HEK293 (cell line): ENCODE data around the gene FLT3LG.

Source experiments
- GLI2 ChIP-seq: fragments of 450-650 bp; formaldehyde crosslinking; IDR thresholded peaks from 2 replicates; pipeline ENCODE4; 2017; ENCODE audit warnings: missing biosample characterization, missing genetic modification characterization, low read depth, borderline replicate concordance
- MYNN ChIP-seq: fragments of 450-650 bp; formaldehyde crosslinking; IDR thresholded peaks from 2 replicates; pipeline ENCODE4 v1.5.1; 2016; ENCODE audit warnings: missing biosample characterization, missing genetic modification characterization, borderline replicate concordance
- RBAK ChIP-seq: fragments of 450-650 bp; formaldehyde crosslinking; IDR thresholded peaks from 2 replicates; pipeline ENCODE4 v1.5.1; 2016; ENCODE audit warnings: missing biosample characterization, missing genetic modification characterization
- YY2 ChIP-seq: fragments of 450-650 bp; formaldehyde crosslinking; IDR thresholded peaks from 2 replicates; pipeline ENCODE4 v1.5.1; 2016; ENCODE audit warnings: missing biosample characterization, missing genetic modification characterization
- ZBTB48 ChIP-seq: fragments of 450-650 bp; formaldehyde crosslinking; IDR thresholded peaks from 2 replicates; pipeline ENCODE4 v1.5.1; 2016; ENCODE audit warnings: missing biosample characterization, missing genetic modification characterization
- ZBTB7A ChIP-seq: fragments of 450-650 bp; formaldehyde crosslinking; IDR thresholded peaks from 2 replicates; pipeline ENCODE4 v1.5.1; 2016; ENCODE audit warnings: low read depth, missing biosample characterization, missing genetic modification characterization
- ZBTB8A ChIP-seq: fragments of 450-650 bp; formaldehyde crosslinking; IDR thresholded peaks from 2 replicates; pipeline ENCODE4 v1.5.1; 2016; ENCODE audit warnings: missing biosample characterization, missing genetic modification characterization
- ZFP37 ChIP-seq: fragments of 450-650 bp; formaldehyde crosslinking; IDR thresholded peaks from 2 replicates; pipeline ENCODE4 v1.5.1; 2016; ENCODE audit warnings: missing biosample characterization, missing genetic modification characterization
- ZNF133 ChIP-seq: fragments of 450-650 bp; formaldehyde crosslinking; IDR thresholded peaks from 2 replicates; pipeline ENCODE4 v1.5.1; 2016; ENCODE audit warnings: missing biosample characterization, missing genetic modification characterization
- ZNF266 ChIP-seq: fragments of 450-650 bp; formaldehyde crosslinking; IDR thresholded peaks from 2 replicates; pipeline ENCODE4 v1.5.1; 2016; ENCODE audit warnings: missing biosample characterization, missing genetic modification characterization, low read depth
- ZNF324 ChIP-seq: fragments of 450-650 bp; formaldehyde crosslinking; IDR thresholded peaks from 2 replicates; pipeline ENCODE4 v1.5.1; 2016; ENCODE audit warnings: missing biosample characterization, missing genetic modification characterization
- ZNF394 ChIP-seq: fragments of 450-650 bp; formaldehyde crosslinking; IDR thresholded peaks from 2 replicates; pipeline ENCODE4 v1.5.1; 2016; ENCODE audit warnings: missing biosample characterization, missing genetic modification characterization, mild to moderate bottlenecking, moderate library complexity, borderline replicate concordance
- ZNF473 ChIP-seq: fragments of 450-650 bp; formaldehyde crosslinking; IDR thresholded peaks from 2 replicates; pipeline ENCODE4 v1.5.1; 2017; ENCODE audit warnings: missing biosample characterization, missing genetic modification characterization
- ZNF548 ChIP-seq: fragments of 450-650 bp; formaldehyde crosslinking; IDR thresholded peaks from 2 replicates; pipeline ENCODE4 v1.5.1; 2016; ENCODE audit warnings: missing biosample characterization, missing genetic modification characterization
- ZNF558 ChIP-seq: fragments of 450-650 bp; formaldehyde crosslinking; IDR thresholded peaks from 2 replicates; pipeline ENCODE4 v1.5.1; 2016; ENCODE audit warnings: missing biosample characterization, missing genetic modification characterization
- ZNF571 ChIP-seq: fragments of 450-650 bp; formaldehyde crosslinking; IDR thresholded peaks from 2 replicates; pipeline ENCODE4 v1.5.0; 2017; ENCODE audit warnings: missing biosample characterization, missing genetic modification characterization
- ZNF610 ChIP-seq: fragments of 450-650 bp; formaldehyde crosslinking; IDR thresholded peaks from 2 replicates; pipeline ENCODE4 v1.5.1; 2016; ENCODE audit warnings: missing biosample characterization, missing genetic modification characterization, borderline replicate concordance
- ZNF623 ChIP-seq: fragments of 450-650 bp; formaldehyde crosslinking; IDR thresholded peaks from 2 replicates; pipeline ENCODE4 v1.5.1; 2016; ENCODE audit warnings: missing biosample characterization, missing genetic modification characterization
- ZNF707 ChIP-seq: fragments of 450-650 bp; formaldehyde crosslinking; IDR thresholded peaks from 2 replicates; pipeline ENCODE4 v1.5.1; 2016; ENCODE audit warnings: missing biosample characterization, missing genetic modification characterization
- ZNF791 ChIP-seq: fragments of 450-650 bp; formaldehyde crosslinking; IDR thresholded peaks from 2 replicates; pipeline ENCODE4 v1.5.1; 2016; ENCODE audit warnings: missing biosample characterization, missing genetic modification characterization
- ZSCAN23 ChIP-seq: fragments of 450-650 bp; formaldehyde crosslinking; IDR thresholded peaks from 2 replicates; pipeline ENCODE4 v1.5.1; 2016; ENCODE audit warnings: missing biosample characterization, missing genetic modification characterization
- TF ChIP-seq, protein P1 (sequence below): fragments of 450-650 bp; formaldehyde crosslinking; IDR thresholded peaks from 2 replicates; pipeline ENCODE4 v1.5.1; 2016; ENCODE audit warnings: missing biosample characterization, missing genetic modification characterization
- TF ChIP-seq, protein P2 (sequence below): fragments of 450-650 bp; formaldehyde crosslinking; IDR thresholded peaks from 2 replicates; pipeline ENCODE4 v1.5.1; 2016; ENCODE audit warnings: missing biosample characterization, missing genetic modification characterization
- TF ChIP-seq, protein P3 (sequence below): fragments of 450-650 bp; formaldehyde crosslinking; IDR thresholded peaks from 2 replicates; pipeline ENCODE4 v1.5.1; 2016; ENCODE audit warnings: missing biosample characterization, missing genetic modification characterization
- TF ChIP-seq, protein P4 (sequence below): fragments of 450-650 bp; formaldehyde crosslinking; IDR thresholded peaks from 2 replicates; pipeline ENCODE4 v1.5.1; 2016; ENCODE audit warnings: missing biosample characterization, missing genetic modification characterization
- TF ChIP-seq, protein P5 (sequence below): fragments of 450-650 bp; formaldehyde crosslinking; optimal IDR thresholded peaks from 2 replicates; pipeline ENCODE3; 2016; ENCODE audit warnings: missing biosample characterization, mild to moderate bottlenecking, missing genetic modification characterization
- TF ChIP-seq, protein P6 (sequence below): fragments of 450-650 bp; formaldehyde crosslinking; IDR thresholded peaks from 2 replicates; pipeline ENCODE4 v1.5.1; 2016; ENCODE audit warnings: missing biosample characterization, missing genetic modification characterization, low read depth
- TF ChIP-seq, protein P7 (sequence below): fragments of 450-650 bp; formaldehyde crosslinking; IDR thresholded peaks from 2 replicates; pipeline ENCODE4 v1.5.1; 2016; ENCODE audit warnings: missing biosample characterization, missing genetic modification characterization

Gene FLT3LG

DNA sequence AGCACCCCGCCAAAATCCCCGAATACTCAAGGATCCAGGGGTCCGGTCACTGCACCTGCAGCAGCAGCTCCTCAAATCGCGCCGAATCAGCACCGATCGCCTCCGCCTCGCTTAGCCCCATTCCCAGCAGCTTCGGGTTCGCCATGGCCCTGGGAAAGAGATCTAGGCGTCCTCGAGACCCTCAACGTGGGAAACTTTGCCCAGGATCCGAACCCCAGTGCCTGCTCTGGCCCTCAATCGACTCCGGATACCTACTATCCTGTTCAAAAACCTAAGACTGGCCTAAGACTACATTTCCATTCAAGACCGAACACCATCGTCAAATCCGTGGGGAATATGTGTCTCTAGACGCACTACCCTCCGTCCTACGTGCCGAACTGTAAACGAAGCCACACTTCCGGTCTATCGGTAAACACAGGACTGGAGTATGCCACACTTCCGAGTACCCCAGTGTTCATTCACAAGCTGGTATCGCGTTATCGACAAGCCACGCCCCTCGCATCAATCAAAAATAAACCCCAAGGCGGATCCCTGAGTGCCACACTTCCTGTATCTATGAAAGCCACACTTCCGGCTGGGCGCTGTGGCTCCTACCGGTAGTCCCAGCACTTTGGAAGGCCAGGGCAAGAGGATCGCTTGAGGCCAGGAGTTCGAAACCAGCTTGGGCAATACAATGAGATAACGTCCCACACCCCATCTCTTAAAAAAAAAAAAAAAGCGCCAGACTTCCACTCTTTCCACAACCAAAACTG lies 22.4 kb upstream of the FLT3LG start, which contains the start of gene PIH1D1 (continued):
- TF ChIP-seq GLI2 (no peak), ZNF394 (tag by site-specific recombination) (0 out of 2 replicates have a peak, but pooled peaks have one; percentile 33), ZBTB7A (tag by site-specific recombination) (no peak), ZNF473 (tag by site-specific recombination) (no peak), ZSCAN23 (no peak), ZNF791 (tag by site-specific recombination) (no peak), ZNF558 (tag by site-specific recombination) (0 out of 2 replicates have a peak, but pooled peaks have one; percentile 29), ZBTB48 (tag by site-specific recombination) (no peak), ZNF548 (no peak), ZNF324 (no peak), ZNF623 (tag by site-specific recombination) (no peak), ZNF133 (tag by site-specific recombination) (no peak; the same call in 1 of the 2 replicates), ZNF707 (no peak), YY2 (tag by site-specific recombination) (peak; percentile 47), ZNF610 (no peak; the same call in 1 of the 2 replicates), RBAK (no peak), ZFP37 (tag by site-specific recombination) (no peak), ZNF266 (no peak), ZBTB8A (tag by site-specific recombination) (0 out of 2 replicates have a peak, but pooled peaks have one; percentile 13), ZNF571 (tag by site-specific recombination) (no peak), MYNN (no peak)
- TF ChIP-seq, protein P1, sequence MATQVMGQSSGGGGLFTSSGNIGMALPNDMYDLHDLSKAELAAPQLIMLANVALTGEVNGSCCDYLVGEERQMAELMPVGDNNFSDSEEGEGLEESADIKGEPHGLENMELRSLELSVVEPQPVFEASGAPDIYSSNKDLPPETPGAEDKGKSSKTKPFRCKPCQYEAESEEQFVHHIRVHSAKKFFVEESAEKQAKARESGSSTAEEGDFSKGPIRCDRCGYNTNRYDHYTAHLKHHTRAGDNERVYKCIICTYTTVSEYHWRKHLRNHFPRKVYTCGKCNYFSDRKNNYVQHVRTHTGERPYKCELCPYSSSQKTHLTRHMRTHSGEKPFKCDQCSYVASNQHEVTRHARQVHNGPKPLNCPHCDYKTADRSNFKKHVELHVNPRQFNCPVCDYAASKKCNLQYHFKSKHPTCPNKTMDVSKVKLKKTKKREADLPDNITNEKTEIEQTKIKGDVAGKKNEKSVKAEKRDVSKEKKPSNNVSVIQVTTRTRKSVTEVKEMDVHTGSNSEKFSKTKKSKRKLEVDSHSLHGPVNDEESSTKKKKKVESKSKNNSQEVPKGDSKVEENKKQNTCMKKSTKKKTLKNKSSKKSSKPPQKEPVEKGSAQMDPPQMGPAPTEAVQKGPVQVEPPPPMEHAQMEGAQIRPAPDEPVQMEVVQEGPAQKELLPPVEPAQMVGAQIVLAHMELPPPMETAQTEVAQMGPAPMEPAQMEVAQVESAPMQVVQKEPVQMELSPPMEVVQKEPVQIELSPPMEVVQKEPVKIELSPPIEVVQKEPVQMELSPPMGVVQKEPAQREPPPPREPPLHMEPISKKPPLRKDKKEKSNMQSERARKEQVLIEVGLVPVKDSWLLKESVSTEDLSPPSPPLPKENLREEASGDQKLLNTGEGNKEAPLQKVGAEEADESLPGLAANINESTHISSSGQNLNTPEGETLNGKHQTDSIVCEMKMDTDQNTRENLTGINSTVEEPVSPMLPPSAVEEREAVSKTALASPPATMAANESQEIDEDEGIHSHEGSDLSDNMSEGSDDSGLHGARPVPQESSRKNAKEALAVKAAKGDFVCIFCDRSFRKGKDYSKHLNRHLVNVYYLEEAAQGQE, result no peak
- TF ChIP-seq, protein P2, sequence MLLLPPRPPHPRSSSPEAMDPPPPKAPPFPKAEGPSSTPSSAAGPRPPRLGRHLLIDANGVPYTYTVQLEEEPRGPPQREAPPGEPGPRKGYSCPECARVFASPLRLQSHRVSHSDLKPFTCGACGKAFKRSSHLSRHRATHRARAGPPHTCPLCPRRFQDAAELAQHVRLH, result peak; percentile 98
- TF ChIP-seq, protein P3, sequence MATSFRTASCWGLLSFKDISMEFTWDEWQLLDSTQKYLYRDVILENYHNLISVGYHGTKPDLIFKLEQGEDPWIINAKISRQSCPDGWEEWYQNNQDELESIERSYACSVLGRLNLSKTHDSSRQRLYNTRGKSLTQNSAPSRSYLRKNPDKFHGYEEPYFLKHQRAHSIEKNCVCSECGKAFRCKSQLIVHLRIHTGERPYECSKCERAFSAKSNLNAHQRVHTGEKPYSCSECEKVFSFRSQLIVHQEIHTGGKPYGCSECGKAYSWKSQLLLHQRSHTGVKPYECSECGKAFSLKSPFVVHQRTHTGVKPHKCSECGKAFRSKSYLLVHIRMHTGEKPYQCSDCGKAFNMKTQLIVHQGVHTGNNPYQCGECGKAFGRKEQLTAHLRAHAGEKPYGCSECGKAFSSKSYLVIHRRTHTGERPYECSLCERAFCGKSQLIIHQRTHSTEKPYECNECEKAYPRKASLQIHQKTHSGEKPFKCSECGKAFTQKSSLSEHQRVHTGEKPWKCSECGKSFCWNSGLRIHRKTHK, result no peak
- TF ChIP-seq, protein P4, sequence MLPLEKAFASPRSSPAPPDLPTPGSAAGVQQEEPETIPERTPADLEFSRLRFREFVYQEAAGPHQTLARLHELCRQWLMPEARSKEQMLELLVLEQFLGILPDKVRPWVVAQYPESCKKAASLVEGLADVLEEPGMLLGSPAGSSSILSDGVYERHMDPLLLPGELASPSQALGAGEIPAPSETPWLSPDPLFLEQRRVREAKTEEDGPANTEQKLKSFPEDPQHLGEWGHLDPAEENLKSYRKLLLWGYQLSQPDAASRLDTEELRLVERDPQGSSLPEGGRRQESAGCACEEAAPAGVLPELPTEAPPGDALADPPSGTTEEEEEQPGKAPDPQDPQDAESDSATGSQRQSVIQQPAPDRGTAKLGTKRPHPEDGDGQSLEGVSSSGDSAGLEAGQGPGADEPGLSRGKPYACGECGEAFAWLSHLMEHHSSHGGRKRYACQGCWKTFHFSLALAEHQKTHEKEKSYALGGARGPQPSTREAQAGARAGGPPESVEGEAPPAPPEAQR, result no peak
- TF ChIP-seq, protein P5, sequence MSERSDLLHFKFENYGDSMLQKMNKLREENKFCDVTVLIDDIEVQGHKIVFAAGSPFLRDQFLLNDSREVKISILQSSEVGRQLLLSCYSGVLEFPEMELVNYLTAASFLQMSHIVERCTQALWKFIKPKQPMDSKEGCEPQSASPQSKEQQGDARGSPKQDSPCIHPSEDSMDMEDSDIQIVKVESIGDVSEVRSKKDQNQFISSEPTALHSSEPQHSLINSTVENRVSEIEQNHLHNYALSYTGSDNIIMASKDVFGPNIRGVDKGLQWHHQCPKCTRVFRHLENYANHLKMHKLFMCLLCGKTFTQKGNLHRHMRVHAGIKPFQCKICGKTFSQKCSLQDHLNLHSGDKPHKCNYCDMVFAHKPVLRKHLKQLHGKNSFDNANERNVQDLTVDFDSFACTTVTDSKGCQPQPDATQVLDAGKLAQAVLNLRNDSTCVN (tag by site-specific recombination), result no peak
- TF ChIP-seq, protein P6, sequence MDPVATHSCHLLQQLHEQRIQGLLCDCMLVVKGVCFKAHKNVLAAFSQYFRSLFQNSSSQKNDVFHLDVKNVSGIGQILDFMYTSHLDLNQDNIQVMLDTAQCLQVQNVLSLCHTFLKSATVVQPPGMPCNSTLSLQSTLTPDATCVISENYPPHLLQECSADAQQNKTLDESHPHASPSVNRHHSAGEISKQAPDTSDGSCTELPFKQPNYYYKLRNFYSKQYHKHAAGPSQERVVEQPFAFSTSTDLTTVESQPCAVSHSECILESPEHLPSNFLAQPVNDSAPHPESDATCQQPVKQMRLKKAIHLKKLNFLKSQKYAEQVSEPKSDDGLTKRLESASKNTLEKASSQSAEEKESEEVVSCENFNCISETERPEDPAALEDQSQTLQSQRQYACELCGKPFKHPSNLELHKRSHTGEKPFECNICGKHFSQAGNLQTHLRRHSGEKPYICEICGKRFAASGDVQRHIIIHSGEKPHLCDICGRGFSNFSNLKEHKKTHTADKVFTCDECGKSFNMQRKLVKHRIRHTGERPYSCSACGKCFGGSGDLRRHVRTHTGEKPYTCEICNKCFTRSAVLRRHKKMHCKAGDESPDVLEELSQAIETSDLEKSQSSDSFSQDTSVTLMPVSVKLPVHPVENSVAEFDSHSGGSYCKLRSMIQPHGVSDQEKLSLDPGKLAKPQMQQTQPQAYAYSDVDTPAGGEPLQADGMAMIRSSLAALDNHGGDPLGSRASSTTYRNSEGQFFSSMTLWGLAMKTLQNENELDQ (tag by site-specific recombination), result no peak
- TF ChIP-seq, protein P7, sequence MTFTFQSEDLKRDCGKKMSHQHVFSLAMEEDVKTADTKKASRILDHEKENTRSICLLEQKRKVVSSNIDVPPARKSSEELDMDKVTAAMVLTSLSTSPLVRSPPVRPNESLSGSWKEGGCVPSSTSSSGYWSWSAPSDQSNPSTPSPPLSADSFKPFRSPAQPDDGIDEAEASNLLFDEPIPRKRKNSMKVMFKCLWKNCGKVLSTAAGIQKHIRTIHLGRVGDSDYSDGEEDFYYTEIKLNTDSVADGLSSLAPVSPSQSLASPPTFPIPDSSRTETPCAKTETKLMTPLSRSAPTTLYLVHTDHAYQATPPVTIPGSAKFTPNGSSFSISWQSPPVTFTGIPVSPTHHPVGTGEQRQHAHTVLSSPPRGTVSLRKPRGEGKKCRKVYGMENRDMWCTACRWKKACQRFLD (tag by site-specific recombination), result no peak
